Fibroblast of lung (primary cell): ENCODE data around the gene IL17B.

Source experiments
- EZH2 ChIP-seq: IDR thresholded peaks from 2 replicates; pipeline ENCODE4 v1.5.1; 2012; ENCODE audit warnings: low read length, control low read depth, mild to moderate bottlenecking; ENCODE audit errors: missing control alignments
- TF ChIP-seq, protein P1 (sequence below), 2 donors: IDR thresholded peaks in 1 of 2; conservative IDR thresholded peaks in 1 of 2; 1 replicate in 1 of 2; 2 replicates in 1 of 2; pipeline ENCODE4 v1.5.1; 2011 to 2012; ENCODE audit warnings: low read length in 2 of 2, control low read depth in 1 of 2, inconsistent platforms in 1 of 2, low read depth in 1 of 2, mild to moderate bottlenecking in 1 of 2

DNA sequence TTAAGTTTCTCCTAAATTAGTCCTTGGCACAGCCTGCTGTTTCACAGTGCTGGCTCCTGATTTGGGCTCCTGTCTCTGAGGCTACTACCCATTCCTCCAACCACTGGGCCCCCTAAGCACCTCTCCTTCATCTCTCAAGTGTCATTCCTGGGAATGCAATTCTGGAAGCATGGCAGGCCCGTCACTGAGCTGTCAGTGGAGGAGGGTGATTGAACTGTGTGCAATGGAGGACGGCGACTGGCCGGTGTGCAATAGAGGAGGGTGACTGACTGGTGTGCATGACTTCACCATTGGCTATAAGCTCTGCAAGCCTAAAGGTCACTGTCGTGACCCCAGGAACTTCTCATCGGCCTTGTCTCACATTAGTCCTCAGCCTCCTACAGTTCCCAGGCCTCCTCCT lies 12.4 kb upstream of the IL17B start:
- TF ChIP-seq, protein P1, sequence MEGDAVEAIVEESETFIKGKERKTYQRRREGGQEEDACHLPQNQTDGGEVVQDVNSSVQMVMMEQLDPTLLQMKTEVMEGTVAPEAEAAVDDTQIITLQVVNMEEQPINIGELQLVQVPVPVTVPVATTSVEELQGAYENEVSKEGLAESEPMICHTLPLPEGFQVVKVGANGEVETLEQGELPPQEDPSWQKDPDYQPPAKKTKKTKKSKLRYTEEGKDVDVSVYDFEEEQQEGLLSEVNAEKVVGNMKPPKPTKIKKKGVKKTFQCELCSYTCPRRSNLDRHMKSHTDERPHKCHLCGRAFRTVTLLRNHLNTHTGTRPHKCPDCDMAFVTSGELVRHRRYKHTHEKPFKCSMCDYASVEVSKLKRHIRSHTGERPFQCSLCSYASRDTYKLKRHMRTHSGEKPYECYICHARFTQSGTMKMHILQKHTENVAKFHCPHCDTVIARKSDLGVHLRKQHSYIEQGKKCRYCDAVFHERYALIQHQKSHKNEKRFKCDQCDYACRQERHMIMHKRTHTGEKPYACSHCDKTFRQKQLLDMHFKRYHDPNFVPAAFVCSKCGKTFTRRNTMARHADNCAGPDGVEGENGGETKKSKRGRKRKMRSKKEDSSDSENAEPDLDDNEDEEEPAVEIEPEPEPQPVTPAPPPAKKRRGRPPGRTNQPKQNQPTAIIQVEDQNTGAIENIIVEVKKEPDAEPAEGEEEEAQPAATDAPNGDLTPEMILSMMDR (conservative IDR thresholded peaks at IDR 0.05 in 1 of 2, IDR thresholded peaks at IDR 0.05 in 1 of 2; ENCODE audit: low read depth in 1 of 2, low read length in 2 of 2): no peak
- TF ChIP-seq EZH2: no peak
